Memory B cell (primary cell): ENCODE results near the gene ASTE1.
"Not testable (repeated sequence)": the region's sequence is repeated elsewhere in the genome, so short reads cannot be mapped to it uniquely, and the experiment has no call there.

ENCODE experiments used
- ATAC-seq: fragments of 150-1000 bp; cut with Tn5 transposase; 2 replicates; pipeline ENCODE4 v1.10.0; 2021; ENCODE audit warnings: low read depth, mild to moderate bottlenecking, moderate library complexity
- DNase-seq, 2 donors: peaks; one replicate each; pipeline ENCODE4 v3.0.0; 2022; ENCODE audit warnings: low spot score in 2 of 2
- H3K27ac Mint-ChIP-seq: one replicate; pipeline ENCODE4 v1.8.0; 2022; ENCODE audit warnings: mild to moderate bottlenecking, moderate library complexity, mixed read lengths
- H3K27me3 Mint-ChIP-seq: one replicate; pipeline ENCODE4 v1.8.0; 2022; ENCODE audit warnings: mixed read lengths
- H3K36me3 Mint-ChIP-seq: one replicate; pipeline ENCODE4 v1.8.0; 2022; ENCODE audit warnings: mild to moderate bottlenecking, mixed read lengths
- H3K4me1 Mint-ChIP-seq: one replicate; pipeline ENCODE4 v1.8.0; 2022; ENCODE audit warnings: mixed read lengths
- H3K4me3 Mint-ChIP-seq: one replicate; pipeline ENCODE4 v1.8.0; 2022; ENCODE audit warnings: mild to moderate bottlenecking, moderate library complexity, mixed read lengths
- H3K9me3 Mint-ChIP-seq: one replicate; pipeline ENCODE4 v1.8.0; 2022; ENCODE audit warnings: mixed read lengths

The ASTE1 gene, protein sequence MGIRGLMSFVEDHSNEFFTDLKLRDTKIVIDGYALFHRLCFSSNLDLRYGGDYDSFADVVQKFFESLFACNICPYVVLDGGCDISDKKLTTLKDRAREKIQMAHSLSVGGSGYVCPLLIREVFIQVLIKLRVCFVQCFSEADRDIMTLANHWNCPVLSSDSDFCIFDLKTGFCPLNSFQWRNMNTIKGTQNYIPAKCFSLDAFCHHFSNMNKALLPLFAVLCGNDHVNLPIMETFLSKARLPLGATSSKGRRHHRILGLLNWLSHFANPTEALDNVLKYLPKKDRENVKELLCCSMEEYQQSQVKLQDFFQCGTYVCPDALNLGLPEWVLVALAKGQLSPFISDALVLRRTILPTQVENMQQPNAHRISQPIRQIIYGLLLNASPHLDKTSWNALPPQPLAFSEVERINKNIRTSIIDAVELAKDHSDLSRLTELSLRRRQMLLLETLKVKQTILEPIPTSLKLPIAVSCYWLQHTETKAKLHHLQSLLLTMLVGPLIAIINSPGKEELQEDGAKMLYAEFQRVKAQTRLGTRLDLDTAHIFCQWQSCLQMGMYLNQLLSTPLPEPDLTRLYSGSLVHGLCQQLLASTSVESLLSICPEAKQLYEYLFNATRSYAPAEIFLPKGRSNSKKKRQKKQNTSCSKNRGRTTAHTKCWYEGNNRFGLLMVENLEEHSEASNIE

DNA sequence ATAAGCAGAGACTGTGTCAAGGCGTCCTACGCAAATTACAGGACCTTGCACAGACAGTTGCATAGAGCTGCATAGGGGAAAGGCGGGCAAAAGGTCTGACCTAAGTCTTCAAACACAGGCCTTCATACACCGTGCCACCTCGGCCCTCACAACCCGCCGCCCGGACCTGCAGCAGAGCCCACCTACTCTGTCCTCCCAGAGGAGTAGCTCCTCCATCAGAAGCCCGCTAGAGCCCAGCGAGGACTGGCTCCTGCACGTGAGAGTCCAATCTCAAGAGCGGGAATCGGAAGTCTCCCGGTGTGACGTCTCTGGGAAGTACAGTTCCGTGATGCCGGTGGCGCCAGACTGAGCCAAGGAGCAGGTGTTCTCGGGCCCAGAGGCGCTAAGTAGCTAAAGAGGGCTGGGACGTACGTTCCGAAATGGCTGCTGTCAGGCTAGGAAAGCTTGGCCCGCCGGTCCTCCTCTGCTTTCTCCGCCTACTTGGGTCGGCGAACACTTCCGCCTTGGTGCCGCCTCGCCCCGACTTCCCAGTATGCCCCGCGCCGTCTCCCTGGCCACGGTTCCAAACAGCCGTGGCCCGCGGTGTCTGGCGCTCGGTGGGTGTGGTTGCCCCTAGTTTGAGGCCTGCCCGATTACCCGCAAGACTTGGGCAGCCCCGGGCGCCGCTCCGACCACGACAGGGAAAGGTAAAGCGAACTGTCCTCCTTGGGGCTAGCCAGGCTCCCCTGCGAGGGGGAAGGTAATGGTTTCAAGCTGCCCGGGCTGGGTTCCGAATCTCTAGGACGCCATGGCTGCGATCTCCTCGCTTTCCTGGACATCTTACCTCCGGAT lies at the start of gene ASTE1, which contains the start of gene NEK11:
Gene ASTE1 (minus strand): TSS at position 505 of the 831 bp plus-strand sequence. CDS start 1,519 bp downstream, outside the sequence.
Gene NEK11 (plus strand): TSS at position 557 of the 831 bp plus-strand sequence. CDS start 2,832 bp downstream, outside the sequence.
- Mint-ChIP-seq H3K9me3 (no peaks in the 10 kb centered on the region), H3K27ac (peak within 1 kb of the TSS; percentile 99), H3K27me3 (no peaks in the 10 kb centered on the region), H3K4me1 (peaks cover 27% of the 10 kb centered on the region), H3K36me3 (peaks cover 13% of the 10 kb centered on the region), H3K4me3 (peak within 1 kb of the TSS; percentile 94)
- DNase-seq, result peak; percentile 92 to 93
- ATAC-seq, result peak; percentile 96

DNA sequence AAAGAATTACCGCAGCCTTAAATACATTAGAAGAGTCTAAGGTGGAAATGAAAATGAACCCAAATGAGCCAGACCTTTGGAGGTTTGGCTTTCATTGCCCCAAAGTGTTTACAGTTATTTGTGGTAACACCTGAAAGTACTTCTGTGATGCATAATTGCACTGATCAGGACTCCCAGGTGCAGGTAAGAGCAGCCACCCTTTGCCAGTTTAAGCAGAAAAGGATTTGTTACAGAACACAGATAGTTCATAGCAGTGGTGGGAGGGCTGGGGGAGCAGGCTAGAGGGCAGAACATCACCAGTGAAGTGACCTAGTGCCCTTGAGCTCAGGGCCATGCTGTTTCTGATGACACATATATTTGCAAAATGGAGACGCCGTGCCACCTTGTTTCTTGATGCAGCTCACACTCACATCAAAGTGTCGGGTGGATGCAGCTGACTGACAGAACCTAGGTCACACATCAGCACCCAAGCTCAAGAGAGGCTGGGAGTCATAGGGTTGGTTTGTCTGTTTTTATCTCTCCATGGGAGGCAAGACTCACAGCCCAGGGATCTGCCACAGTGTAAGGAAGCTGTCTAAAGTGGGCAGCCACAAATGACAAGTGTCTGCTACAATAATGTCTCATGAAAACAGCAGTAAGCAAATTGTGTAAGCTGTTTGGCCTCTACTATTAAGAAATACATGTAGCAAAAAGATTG lies 49.2 kb upstream of the ASTE1 start:
- Mint-ChIP-seq H3K4me1 (no peaks in the 10 kb centered on the region), H3K36me3 (no peaks in the 10 kb centered on the region)

GRCh38 chr3:131072845-131073244 lies 46.2 kb upstream of the ASTE1 start:
- H3K27ac Mint-ChIP-seq, result no peak overlapping the region
- no peaks in the 10 kb centered on the region for H3K27me3 Mint-ChIP-seq
- DNase-seq, result no peak
- H3K4me1 Mint-ChIP-seq, result no peaks in the 10 kb centered on the region
- no peak overlapping the region for H3K4me3 Mint-ChIP-seq
- H3K36me3 Mint-ChIP-seq, result no peaks in the 10 kb centered on the region
- no peaks in the 10 kb centered on the region for H3K9me3 Mint-ChIP-seq
- ATAC-seq, result no peak

More for the DNA sequence above, 49.2 kb upstream of the ASTE1 start:
- DNase-seq (no peak), ATAC-seq (no peak)
- no peak overlapping the region for H3K4me3 Mint-ChIP-seq
- no peaks in the 10 kb centered on the region for H3K9me3 Mint-ChIP-seq
- H3K27me3 Mint-ChIP-seq, result no peaks in the 10 kb centered on the region
- H3K27ac Mint-ChIP-seq, result no peak overlapping the region

DNA sequence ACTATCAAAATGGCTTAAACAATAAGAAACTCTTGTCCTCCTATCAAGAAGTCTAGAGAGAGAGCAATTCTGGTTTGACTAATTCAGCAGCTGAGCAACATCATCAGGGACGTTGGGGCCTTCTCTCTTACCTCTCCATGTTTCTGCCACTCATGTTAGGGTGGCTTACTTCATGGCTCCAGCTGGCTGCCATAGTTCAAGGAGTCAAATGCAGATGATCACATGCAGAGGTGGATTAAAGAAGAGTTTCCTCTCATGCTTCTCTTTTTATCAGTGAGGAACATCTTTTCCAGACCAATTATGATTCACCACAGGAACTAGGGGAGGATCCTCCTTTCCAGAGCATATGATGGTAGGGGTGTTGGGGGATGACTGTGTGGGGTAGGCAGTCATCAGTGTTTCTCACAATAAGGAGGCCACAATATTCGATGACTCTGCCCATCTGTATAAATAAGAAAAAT lies 45.5 kb upstream of the ASTE1 start:
- Mint-ChIP-seq H3K4me1 (no peaks in the 10 kb centered on the region), H3K27ac (no peak overlapping the region), H3K27me3 (no peaks in the 10 kb centered on the region), H3K9me3 (no peaks in the 10 kb centered on the region), H3K36me3 (no peaks in the 10 kb centered on the region), H3K4me3 (no peak overlapping the region)
- ATAC-seq (no peak), DNase-seq (no peak)

GRCh38 chr3:131067983-131068382 lies 41.4 kb upstream of the ASTE1 start:
- ATAC-seq (no peak), DNase-seq (no peak)
- Mint-ChIP-seq H3K27me3 (no peaks in the 10 kb centered on the region), H3K4me3 (no peak overlapping the region), H3K9me3 (peaks cover 2% of the 10 kb centered on the region), H3K4me1 (no peaks in the 10 kb centered on the region), H3K27ac (no peak overlapping the region), H3K36me3 (no peaks in the 10 kb centered on the region)

DNA sequence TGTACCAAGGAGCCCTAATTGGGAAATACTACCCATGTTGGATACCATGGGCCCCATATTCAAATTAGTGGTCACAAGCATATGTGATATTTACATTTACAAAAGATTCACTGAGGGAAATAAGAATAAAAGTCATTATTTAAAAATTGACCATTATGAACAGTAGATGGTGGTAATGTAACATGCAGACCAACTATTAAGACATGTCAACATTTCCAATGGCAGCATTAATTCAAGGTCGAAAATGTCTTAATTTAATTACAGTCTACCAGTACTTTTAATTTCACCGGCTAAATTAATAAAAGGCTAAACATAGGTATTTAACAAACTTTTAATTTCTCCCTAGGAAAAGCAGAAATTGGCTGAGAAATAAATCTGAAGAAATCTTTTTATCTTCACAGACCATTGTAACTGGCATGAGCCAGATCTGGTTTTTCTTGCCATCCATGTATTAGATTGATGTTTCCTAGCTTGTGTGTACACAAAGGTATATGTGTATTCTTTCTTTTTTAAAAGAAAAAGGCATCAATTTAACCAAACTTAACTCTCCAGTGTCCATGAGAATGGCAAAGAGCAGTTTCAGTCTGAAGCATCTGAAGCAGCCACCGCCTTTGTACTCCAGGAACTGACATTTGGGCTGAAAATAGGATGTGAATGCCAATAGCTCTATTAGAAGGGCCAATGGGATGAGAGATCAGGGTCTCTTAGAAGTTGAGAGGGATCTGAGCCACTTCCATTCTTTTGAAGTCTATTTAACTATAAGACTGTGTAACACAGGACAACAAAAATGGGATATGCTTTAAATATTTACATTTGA lies 26.6 kb upstream of the ASTE1 start:
- Mint-ChIP-seq H3K27ac (no peak overlapping the region), H3K36me3 (no peaks in the 10 kb centered on the region), H3K4me1 (no peaks in the 10 kb centered on the region), H3K27me3 (no peaks in the 10 kb centered on the region), H3K9me3 (no peaks in the 10 kb centered on the region), H3K4me3 (no peak overlapping the region)
- no peak for DNase-seq
- no peak for ATAC-seq

GRCh38 chr3:131050001-131050400 lies 23.4 kb upstream of the ASTE1 start:
- H3K4me1 Mint-ChIP-seq, result peaks cover 4% of the 10 kb centered on the region
- no peaks in the 10 kb centered on the region for H3K9me3 Mint-ChIP-seq
- DNase-seq, result no peak
- ATAC-seq, result no peak
- H3K36me3 Mint-ChIP-seq, result no peaks in the 10 kb centered on the region
- no peak overlapping the region for H3K27ac Mint-ChIP-seq
- no peaks in the 10 kb centered on the region for H3K27me3 Mint-ChIP-seq
- H3K4me3 Mint-ChIP-seq, result no peak overlapping the region

GRCh38 chr3:131048030-131048429 lies 21.4 kb upstream of the ASTE1 start:
- peaks cover 9% of the 10 kb centered on the region for H3K9me3 Mint-ChIP-seq
- H3K4me1 Mint-ChIP-seq, result peaks cover 4% of the 10 kb centered on the region
- peaks cover 5% of the 10 kb centered on the region for H3K27me3 Mint-ChIP-seq
- no peak for DNase-seq
- no peak overlapping the region for H3K4me3 Mint-ChIP-seq
- ATAC-seq, result no peak
- no peak overlapping the region for H3K27ac Mint-ChIP-seq
- H3K36me3 Mint-ChIP-seq, result peaks cover 5% of the 10 kb centered on the region

DNA sequence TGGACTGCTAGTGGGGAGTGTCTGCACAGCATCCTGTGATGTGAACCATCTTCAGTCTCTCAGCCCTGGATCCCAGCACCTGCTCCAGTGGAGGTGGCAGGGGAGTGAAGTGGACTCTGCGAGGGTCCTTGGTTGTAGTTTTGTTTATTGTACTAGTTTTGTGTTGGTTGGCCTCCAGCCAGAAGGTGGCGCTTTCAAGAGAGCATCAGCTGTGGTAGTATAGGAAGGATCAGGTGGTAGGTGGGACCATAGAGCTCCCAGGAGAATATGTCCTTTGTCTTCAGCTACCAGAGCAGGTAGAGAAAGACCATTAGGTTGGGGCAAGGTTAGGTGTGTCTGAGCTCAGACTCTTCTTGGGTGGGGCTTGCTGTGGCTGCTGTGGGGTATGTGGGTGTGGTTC lies 21.0 kb upstream of the ASTE1 start:
- H3K36me3 Mint-ChIP-seq, result peaks cover 5% of the 10 kb centered on the region
- H3K27ac Mint-ChIP-seq, result no peak overlapping the region
- H3K4me3 Mint-ChIP-seq, result no peak overlapping the region
- peaks cover 5% of the 10 kb centered on the region for H3K27me3 Mint-ChIP-seq
- no peak for DNase-seq
- ATAC-seq, result no peak
- peaks cover 4% of the 10 kb centered on the region for H3K4me1 Mint-ChIP-seq
- peaks cover 9% of the 10 kb centered on the region for H3K9me3 Mint-ChIP-seq

GRCh38 chr3:131042271-131042985 lies 15.8 kb upstream of the ASTE1 start:
- H3K4me3 Mint-ChIP-seq, H3K27me3 Mint-ChIP-seq, H3K36me3 Mint-ChIP-seq, H3K9me3 Mint-ChIP-seq, ATAC-seq, DNase-seq, H3K4me1 Mint-ChIP-seq, H3K27ac Mint-ChIP-seq: not testable (repeated sequence)

GRCh38 chr3:131038326-131038725 lies 11.7 kb upstream of the ASTE1 start:
- ATAC-seq (no peak), DNase-seq (no peak)
- Mint-ChIP-seq H3K27ac (no peak overlapping the region), H3K4me3 (no peak overlapping the region), H3K36me3 (peaks cover 4% of the 10 kb centered on the region), H3K27me3 (peaks cover 2% of the 10 kb centered on the region), H3K9me3 (peaks cover 1% of the 10 kb centered on the region), H3K4me1 (no peaks in the 10 kb centered on the region)

- no peak overlapping the region for H3K4me3 Mint-ChIP-seq
- ATAC-seq (no peak), DNase-seq (no peak)
- H3K27ac Mint-ChIP-seq, result no peak overlapping the region
- peaks cover 3% of the 10 kb centered on the region for H3K36me3 Mint-ChIP-seq
- H3K27me3 Mint-ChIP-seq, result no peaks in the 10 kb centered on the region
- H3K9me3 Mint-ChIP-seq, result no peaks in the 10 kb centered on the region
- H3K4me1 Mint-ChIP-seq, result no peaks in the 10 kb centered on the region
These were observed 10.4 kb upstream of the ASTE1 start for GRCh38 chr3:131036986-131037385.
